Measurements from ENCODE around the gene SYNE1.

- TF ChIP-seq CTCF (IDR thresholded peaks at IDR 0.05) (no peak), POLR2A (IDR thresholded peaks at IDR 0.05) (no peak)
Measured at GRCh38 chr6:152598901-152599537, 38.1 kb downstream of the SYNE1 start.
